Activated CD4-positive, alpha-beta T cell treated with anti-CD3 and anti-CD28 coated beads, Interleukin-2, Interleukin-6, amounts not matched to agents 100 ng/mL and 50 ng/mL, durations not matched to agents 16 hours and 8 hours (primary cell): ENCODE data around the gene SCYL3.
"Not testable (repeated sequence)": the region's sequence is repeated elsewhere in the genome, so short reads cannot be mapped to it uniquely, and the experiment has no call there.

Experiments used
- DNase-seq: peaks from one replicate; pipeline ENCODE4 v3.0.0-alpha.2; 2020

SCYL3 gene

DNA sequence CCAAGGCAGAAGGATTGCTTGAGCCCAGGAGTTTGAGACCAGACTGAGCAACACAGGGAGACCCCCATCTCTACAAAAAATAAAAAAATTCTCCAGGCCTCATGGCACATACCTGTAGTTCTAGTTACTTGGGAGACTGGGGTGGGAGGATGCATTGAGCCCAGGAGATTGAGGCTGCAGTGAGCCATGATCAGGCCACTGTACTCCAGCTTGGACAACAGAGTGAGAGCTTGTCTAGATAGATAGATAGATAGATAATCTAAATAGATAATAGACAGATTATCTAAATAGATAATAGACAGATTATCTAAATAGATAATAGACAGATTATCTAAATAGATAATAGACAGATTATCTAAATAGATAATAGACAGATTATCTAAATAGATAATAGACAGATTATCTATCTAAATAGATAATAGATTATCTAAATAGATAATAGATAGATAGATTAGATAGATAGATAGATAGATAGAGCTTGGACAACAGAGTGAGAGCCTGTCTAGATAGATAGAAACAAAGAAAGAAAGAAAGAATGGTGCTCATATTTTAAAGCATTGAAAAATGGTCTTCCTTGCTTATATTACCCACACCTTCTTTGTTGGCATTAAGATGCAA, 82.2 kb downstream of the SCYL3 start:
- DNase-seq = not testable (repeated sequence)

DNA sequence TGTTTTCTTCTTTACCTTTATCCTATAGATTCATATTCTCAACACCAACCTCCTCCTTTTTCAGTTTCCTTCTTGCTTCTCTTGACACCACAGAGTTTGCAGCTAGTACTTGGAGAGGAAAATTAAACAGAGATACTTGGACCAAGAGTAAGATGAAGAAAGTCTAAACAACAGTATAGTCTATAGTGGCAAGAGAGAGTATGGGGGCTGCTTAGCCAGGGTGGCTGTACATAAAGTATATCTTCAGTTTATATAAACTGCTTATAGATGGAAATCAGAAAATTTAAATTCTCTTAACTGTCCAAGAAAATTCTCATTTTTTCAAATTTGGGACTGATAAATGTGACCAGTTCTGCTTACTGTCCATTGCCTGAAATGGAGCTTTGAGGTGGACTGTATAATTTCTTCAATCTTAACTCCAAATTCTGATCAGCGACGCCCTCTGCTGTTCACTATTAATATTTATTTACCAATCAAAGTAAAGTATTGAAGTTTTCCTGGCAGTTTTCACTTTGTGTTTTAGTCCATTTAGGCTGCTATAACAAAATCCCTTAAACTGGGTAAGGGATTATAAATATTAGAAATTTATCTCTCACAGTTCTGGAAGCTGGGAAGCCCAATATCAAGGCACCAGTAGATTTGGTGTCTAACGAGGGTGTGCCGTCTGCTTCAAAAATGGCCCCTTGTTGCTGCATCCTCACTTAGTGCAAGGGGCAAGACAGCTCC, 84.2 kb downstream of the SCYL3 start:
- DNase-seq = peak; percentile 43

GRCh38 chr1:169804941-169805340, 88.8 kb downstream of the SCYL3 start:
- DNase-seq = no peak

- DNase-seq = no peak
Observed at GRCh38 chr1:169802888-169803287, 90.8 kb downstream of the SCYL3 start.
